Liver (tissue), 3 donors: ENCODE measurements around the gene CMTM1.

Experiments
- EGR1 ChIP-seq, 2 donors: IDR thresholded peaks; 2 replicates each; pipeline ENCODE4 v1.6.1; 2016 to 2018; ENCODE audit warnings: antibody characterized with exemption in 2 of 2, low read depth in 2 of 2
- FOXA1 ChIP-seq: IDR thresholded peaks from 2 replicates; pipeline ENCODE4 v1.6.1; 2016; ENCODE audit warnings: antibody characterized with exemption
- GABPA ChIP-seq, 2 donors: IDR thresholded peaks in 1 of 2; conservative IDR thresholded peaks in 1 of 2; 2 replicates each; pipeline ENCODE4 v1.6.1; 2016; ENCODE audit warnings: antibody characterized with exemption in 2 of 2, mild to moderate bottlenecking in 1 of 2, moderate library complexity in 1 of 2
- HNF4A ChIP-seq, 2 donors: conservative IDR thresholded peaks; 2 replicates each; pipeline ENCODE4 v1.6.1; 2016; ENCODE audit warnings: antibody characterized with exemption in 2 of 2, mild to moderate bottlenecking in 2 of 2
- JUND ChIP-seq, 2 donors: IDR thresholded peaks; 2 replicates each; pipeline ENCODE4 v1.6.1; 2016; ENCODE audit warnings: antibody characterized with exemption in 2 of 2
- NR2F2 ChIP-seq: IDR thresholded peaks from 2 replicates; pipeline ENCODE4 v1.6.1; 2016; ENCODE audit warnings: antibody characterized with exemption
- RAD21 ChIP-seq, 2 donors: IDR thresholded peaks; 2 replicates each; pipeline ENCODE4 v1.6.1; 2016; ENCODE audit warnings: antibody characterized with exemption in 2 of 2, mild to moderate bottlenecking in 2 of 2
- RXRA ChIP-seq, 2 donors: IDR thresholded peaks; 2 replicates each; pipeline ENCODE4 v1.6.1; 2017 to 2018; ENCODE audit warnings: antibody characterized with exemption in 2 of 2, mild to moderate bottlenecking in 1 of 2
- SP1 ChIP-seq: IDR thresholded peaks from 2 replicates; pipeline ENCODE4 v1.6.1; 2018; ENCODE audit warnings: antibody characterized with exemption, mild to moderate bottlenecking
- YY1 ChIP-seq: IDR thresholded peaks from 2 replicates; pipeline ENCODE4 v1.6.1; 2016; ENCODE audit warnings: antibody characterized with exemption, mild to moderate bottlenecking
- TF ChIP-seq, protein P1 (sequence below): fragments of 150-350 bp; IDR thresholded peaks from 2 replicates; pipeline ENCODE4 v1.5.1; 2017; ENCODE audit warnings: improper control_type of control experiment, low read depth, low read length; ENCODE audit not compliant: missing input control
- TF ChIP-seq, protein P2 (sequence below): IDR thresholded peaks from 2 replicates; pipeline ENCODE4 v1.6.1; 2016; ENCODE audit warnings: antibody characterized with exemption
- TF ChIP-seq, protein P3 (sequence below): IDR thresholded peaks from 2 replicates; pipeline ENCODE4 v1.6.1; 2016; ENCODE audit warnings: antibody characterized with exemption, mild to moderate bottlenecking
- TF ChIP-seq, protein P4 (sequence below): IDR thresholded peaks from 2 replicates; pipeline ENCODE4 v1.6.1; 2016; ENCODE audit warnings: antibody characterized with exemption
- donor health status: healthy.
- donor health status: healthy.

DNA sequence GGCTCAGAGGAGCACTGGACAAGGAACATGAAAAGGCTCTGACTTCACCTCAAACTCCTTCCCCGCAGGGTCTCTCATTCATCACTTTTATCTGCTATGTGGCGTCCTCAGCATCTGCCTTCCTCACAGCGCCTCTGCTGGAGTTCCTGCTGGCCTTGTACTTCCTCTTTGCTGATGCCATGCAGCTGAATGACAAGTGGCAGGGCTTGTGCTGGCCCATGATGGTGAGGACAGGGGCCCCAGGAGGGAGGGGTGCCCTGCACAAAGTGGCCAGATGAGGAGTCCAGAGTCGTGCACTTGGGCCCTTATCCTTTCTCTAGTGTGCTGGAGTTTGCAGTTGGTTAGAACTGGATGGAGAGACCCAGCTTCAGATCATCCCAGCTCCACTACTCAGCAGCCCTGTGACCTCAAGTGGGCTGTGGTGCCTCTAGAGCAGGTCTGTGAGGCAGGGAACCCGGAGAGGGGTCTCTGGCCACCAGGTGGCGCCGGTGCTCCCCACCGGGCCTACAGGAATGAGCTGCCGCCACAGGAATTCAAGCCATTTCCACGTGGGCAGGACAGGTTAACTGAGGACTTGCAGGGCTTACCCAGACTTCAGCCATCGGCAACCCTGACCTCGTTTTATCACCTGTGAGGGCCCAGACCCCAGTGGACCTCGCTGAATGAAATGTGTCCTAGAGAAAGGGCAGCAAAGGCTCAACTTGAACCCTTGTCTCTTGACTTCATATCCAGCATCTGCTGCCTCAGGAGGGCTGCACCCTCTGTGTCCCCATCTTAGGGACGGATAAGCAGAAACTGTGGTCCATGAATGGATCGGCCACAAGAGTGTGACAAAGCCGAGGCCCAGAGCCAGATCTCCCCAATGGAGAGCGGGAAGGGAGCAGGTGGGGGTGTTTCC is 42.3 kb downstream of the CMTM1 start:
- TF ChIP-seq, protein P1, sequence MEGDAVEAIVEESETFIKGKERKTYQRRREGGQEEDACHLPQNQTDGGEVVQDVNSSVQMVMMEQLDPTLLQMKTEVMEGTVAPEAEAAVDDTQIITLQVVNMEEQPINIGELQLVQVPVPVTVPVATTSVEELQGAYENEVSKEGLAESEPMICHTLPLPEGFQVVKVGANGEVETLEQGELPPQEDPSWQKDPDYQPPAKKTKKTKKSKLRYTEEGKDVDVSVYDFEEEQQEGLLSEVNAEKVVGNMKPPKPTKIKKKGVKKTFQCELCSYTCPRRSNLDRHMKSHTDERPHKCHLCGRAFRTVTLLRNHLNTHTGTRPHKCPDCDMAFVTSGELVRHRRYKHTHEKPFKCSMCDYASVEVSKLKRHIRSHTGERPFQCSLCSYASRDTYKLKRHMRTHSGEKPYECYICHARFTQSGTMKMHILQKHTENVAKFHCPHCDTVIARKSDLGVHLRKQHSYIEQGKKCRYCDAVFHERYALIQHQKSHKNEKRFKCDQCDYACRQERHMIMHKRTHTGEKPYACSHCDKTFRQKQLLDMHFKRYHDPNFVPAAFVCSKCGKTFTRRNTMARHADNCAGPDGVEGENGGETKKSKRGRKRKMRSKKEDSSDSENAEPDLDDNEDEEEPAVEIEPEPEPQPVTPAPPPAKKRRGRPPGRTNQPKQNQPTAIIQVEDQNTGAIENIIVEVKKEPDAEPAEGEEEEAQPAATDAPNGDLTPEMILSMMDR, result peak; percentile 85
- TF ChIP-seq RAD21 (IDR thresholded peaks at IDR 0.05), result peak; percentile 89 to 91
- TF ChIP-seq, protein P2, sequence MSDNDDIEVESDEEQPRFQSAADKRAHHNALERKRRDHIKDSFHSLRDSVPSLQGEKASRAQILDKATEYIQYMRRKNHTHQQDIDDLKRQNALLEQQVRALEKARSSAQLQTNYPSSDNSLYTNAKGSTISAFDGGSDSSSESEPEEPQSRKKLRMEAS, result no peak
- no peak for TF ChIP-seq EGR1 (IDR thresholded peaks at IDR 0.05; ENCODE audit: low read depth in 2 of 2)
- TF ChIP-seq JUND (IDR thresholded peaks at IDR 0.05), result no peak
- no peak for TF ChIP-seq GABPA (IDR thresholded peaks at IDR 0.05 in 1 of 2, conservative IDR thresholded peaks at IDR 0.05 in 1 of 2)
- TF ChIP-seq RXRA (IDR thresholded peaks at IDR 0.05), result peak; percentile 78 to 90
- no peak for TF ChIP-seq SP1
- TF ChIP-seq, protein P3, sequence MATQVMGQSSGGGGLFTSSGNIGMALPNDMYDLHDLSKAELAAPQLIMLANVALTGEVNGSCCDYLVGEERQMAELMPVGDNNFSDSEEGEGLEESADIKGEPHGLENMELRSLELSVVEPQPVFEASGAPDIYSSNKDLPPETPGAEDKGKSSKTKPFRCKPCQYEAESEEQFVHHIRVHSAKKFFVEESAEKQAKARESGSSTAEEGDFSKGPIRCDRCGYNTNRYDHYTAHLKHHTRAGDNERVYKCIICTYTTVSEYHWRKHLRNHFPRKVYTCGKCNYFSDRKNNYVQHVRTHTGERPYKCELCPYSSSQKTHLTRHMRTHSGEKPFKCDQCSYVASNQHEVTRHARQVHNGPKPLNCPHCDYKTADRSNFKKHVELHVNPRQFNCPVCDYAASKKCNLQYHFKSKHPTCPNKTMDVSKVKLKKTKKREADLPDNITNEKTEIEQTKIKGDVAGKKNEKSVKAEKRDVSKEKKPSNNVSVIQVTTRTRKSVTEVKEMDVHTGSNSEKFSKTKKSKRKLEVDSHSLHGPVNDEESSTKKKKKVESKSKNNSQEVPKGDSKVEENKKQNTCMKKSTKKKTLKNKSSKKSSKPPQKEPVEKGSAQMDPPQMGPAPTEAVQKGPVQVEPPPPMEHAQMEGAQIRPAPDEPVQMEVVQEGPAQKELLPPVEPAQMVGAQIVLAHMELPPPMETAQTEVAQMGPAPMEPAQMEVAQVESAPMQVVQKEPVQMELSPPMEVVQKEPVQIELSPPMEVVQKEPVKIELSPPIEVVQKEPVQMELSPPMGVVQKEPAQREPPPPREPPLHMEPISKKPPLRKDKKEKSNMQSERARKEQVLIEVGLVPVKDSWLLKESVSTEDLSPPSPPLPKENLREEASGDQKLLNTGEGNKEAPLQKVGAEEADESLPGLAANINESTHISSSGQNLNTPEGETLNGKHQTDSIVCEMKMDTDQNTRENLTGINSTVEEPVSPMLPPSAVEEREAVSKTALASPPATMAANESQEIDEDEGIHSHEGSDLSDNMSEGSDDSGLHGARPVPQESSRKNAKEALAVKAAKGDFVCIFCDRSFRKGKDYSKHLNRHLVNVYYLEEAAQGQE, result no peak
- TF ChIP-seq, protein P4, sequence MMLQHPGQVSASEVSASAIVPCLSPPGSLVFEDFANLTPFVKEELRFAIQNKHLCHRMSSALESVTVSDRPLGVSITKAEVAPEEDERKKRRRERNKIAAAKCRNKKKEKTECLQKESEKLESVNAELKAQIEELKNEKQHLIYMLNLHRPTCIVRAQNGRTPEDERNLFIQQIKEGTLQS, result no peak
- TF ChIP-seq HNF4A (conservative IDR thresholded peaks at IDR 0.05), result peak in 1 of 2 donors; percentile 10
- TF ChIP-seq FOXA1, result no peak
- TF ChIP-seq NR2F2, result peak; percentile 15
- no peak for TF ChIP-seq YY1
